B cell (primary cell): Measurements from ENCODE around the gene TOR1AIP2. TPM values are rescaled to one million over a fixed set of nuclear protein-coding genes. Genes with fewer than 3 reads are reported as not detected.

Experiments used
- ATAC-seq: fragments of 200-7000 bp; cut with Tn5 transposase; one replicate; pipeline ENCODE4 v1.10.0; 2021; ENCODE audit warnings: low read depth, mild to moderate bottlenecking, moderate number of reproducible peaks, moderate library complexity
- CTCF ChIA-PET: fragments of 350-600 bp; sonication (Branson Sonifier 250); formaldehyde crosslinking; loops from one replicate; lab custom pipeline; 2021; ENCODE audit warnings: antibody characterized with exemption, inconsistent platforms; lab: Charles Lee
- POLR2A ChIA-PET: fragments of 350-600 bp; sonication (Branson Sonifier 250); formaldehyde crosslinking; loops from one replicate; lab custom pipeline; 2021; ENCODE audit warnings: antibody characterized with exemption; lab: Charles Lee
- DNase-seq: peaks from one replicate; pipeline ENCODE4 v3.0.0; 2013
- H2AFZ ChIP-seq: 2 replicates; pipeline ENCODE4 v1.6.1; 2012; ENCODE audit warnings: mild to moderate bottlenecking, low read depth, low read length; ENCODE audit not compliant: insufficient read depth, poor library complexity, severe bottlenecking
- H3K27ac ChIP-seq, 2 donors: 1 replicate in 1 of 2; 2 replicates in 1 of 2; pipeline ENCODE4 v1.5.1; 2012 to 2013; ENCODE audit warnings: low read length in 2 of 2, mild to moderate bottlenecking in 2 of 2, moderate library complexity in 1 of 2
- H3K27me3 ChIP-seq, 4 experiments: fragments of 200-600 bp in 1 of 4; sonication (generic) in 1 of 4; replicated peaks in 1 of 4; 1 replicate in 2 of 4; 2 replicates in 2 of 4; pipeline versions ENCODE4 v1.6.1 to v1.7.0; 2013 to 2016; ENCODE audit warnings: low read length in 3 of 4, mild to moderate bottlenecking in 2 of 4, mixed read lengths in 1 of 4, moderate library complexity in 1 of 4; ENCODE audit not compliant: insufficient read depth in 4 of 4, control insufficient read depth in 3 of 4; ENCODE audit errors: control extremely low read depth in 1 of 4
- H3K36me3 ChIP-seq, 2 experiments: replicated peaks in 1 of 2; 1 replicate in 1 of 2; 2 replicates in 1 of 2; pipeline versions ENCODE4 v1.6.1 to v1.7.1; 2013; ENCODE audit warnings: low read length in 1 of 2; ENCODE audit not compliant: insufficient read depth in 2 of 2, control insufficient read depth in 1 of 2; ENCODE audit errors: control extremely low read depth in 1 of 2, extremely low read depth in 1 of 2
- H3K4me1 ChIP-seq, 2 donors: fragments of 200-600 bp in 1 of 2; sonication (generic) in 1 of 2; 1 replicate in 1 of 2; 2 replicates in 1 of 2; pipeline versions ENCODE4 v1.5.1 to v1.6.1; 2013 to 2017; ENCODE audit warnings: low read length in 2 of 2; ENCODE audit not compliant: control insufficient read depth in 2 of 2, insufficient read depth in 2 of 2
- H3K4me2 ChIP-seq: replicated peaks from 2 replicates; pipeline ENCODE3; 2012; ENCODE audit warnings: mild to moderate bottlenecking, low read depth, low read length; ENCODE audit not compliant: poor library complexity, severe bottlenecking
- H3K4me3 ChIP-seq, 5 experiments: fragments of 200-600 bp in 1 of 5; sonication (generic) in 1 of 5; 1 replicate in 3 of 5; 2 replicates in 2 of 5; pipeline versions ENCODE4 v1.5.1 to v1.7.0; 2011 to 2016; ENCODE audit warnings: low read length in 4 of 5, mild to moderate bottlenecking in 4 of 5, low read depth in 2 of 5, control low read depth in 1 of 5, moderate library complexity in 1 of 5; ENCODE audit not compliant: insufficient read depth in 1 of 5; ENCODE audit errors: control extremely low read depth in 1 of 5, extremely low read depth in 1 of 5
- H3K79me2 ChIP-seq: fragments of 200-600 bp; sonication (generic); one replicate; pipeline ENCODE4 v1.6.0; 2016; ENCODE audit warnings: low read length; ENCODE audit not compliant: control insufficient read depth, insufficient read depth
- H3K9ac ChIP-seq: fragments of 200-600 bp; sonication (generic); 2 replicates; pipeline ENCODE4 v1.6.1; 2017; ENCODE audit warnings: mild to moderate bottlenecking, low read length, moderate library complexity
- H3K9me3 ChIP-seq, 3 donors: one replicate each; pipeline versions ENCODE4 v1.6.1 to v1.7.1; 2013; ENCODE audit warnings: low read length in 2 of 3; ENCODE audit not compliant: control insufficient read depth in 2 of 3, insufficient read depth in 1 of 3; ENCODE audit errors: control extremely low read depth in 1 of 3
- H4K20me1 ChIP-seq: 2 replicates; pipeline ENCODE4 v1.6.0; 2012; ENCODE audit warnings: mild to moderate bottlenecking, low read length; ENCODE audit not compliant: insufficient read depth, control insufficient read depth, poor library complexity, severe bottlenecking
- H3K27ac Mint-ChIP-seq: one replicate; pipeline ENCODE4 v1.8.0; 2021; ENCODE audit warnings: mixed read lengths
- H3K27me3 Mint-ChIP-seq: one replicate; pipeline ENCODE4 v1.8.0; 2021; ENCODE audit warnings: mixed read lengths
- H3K4me1 Mint-ChIP-seq: one replicate; pipeline ENCODE4 v1.8.0; 2021; ENCODE audit warnings: mixed read lengths
- H3K4me3 Mint-ChIP-seq: one replicate; pipeline ENCODE4 v1.8.0; 2021; ENCODE audit warnings: mixed read lengths
- H3K9me3 Mint-ChIP-seq: one replicate; pipeline ENCODE4 v1.8.0; 2022; ENCODE audit warnings: mixed read lengths; ENCODE audit not compliant: insufficient read depth
- EZH2 ChIP-seq: IDR thresholded peaks from 2 replicates; pipeline ENCODE4 v1.6.1; 2012; ENCODE audit warnings: borderline replicate concordance, low read depth, mild to moderate bottlenecking, moderate library complexity, low read length; ENCODE audit not compliant: insufficient read depth, poor library complexity, severe bottlenecking
- WGBS: methylation state at CpG from one replicate; pipeline ENCODE4 v1.1.5; 2013; ENCODE audit warnings: missing lambda C conversion rate; ENCODE audit not compliant: insufficient coverage; 5-methylcytosine and 5-hydroxymethylcytosine counted together
- intact Hi-C: fragments of 100-400 bp; cut with micrococcal nuclease; formaldehyde crosslinking; loops from one replicate; pipeline ENCODE4 v1.10.0; 2022
- polyA plus RNA-seq: library from polyadenylated mRNA; depleted of rRNA; stranded (reverse); fragments of >200 nt; gene quantifications from 2 replicates; pipeline ENCODE4 v1.2.3, GENCODE V29; 2012
- total RNA-seq, 2 donors: library from RNA; stranded (reverse); fragments of 120-200 nt in 1 of 2; gene quantifications; 1 replicate in 1 of 2; 2 replicates in 1 of 2; pipeline versions ENCODE4 v1.2.3 to v1.2.4, GENCODE V29; 2013 to 2022
- TF ChIP-seq, protein P1 (sequence below): fragments of 200-600 bp; IDR thresholded peaks from one replicate; pipeline ENCODE4 v1.8.0; 2022; ENCODE audit warnings: antibody characterized with exemption, mild to moderate bottlenecking

The TOR1AIP2 gene
- total and polyA plus RNA-seq, 2 donors (not counting 1 experiment from before 2014, with no cell fraction given) = 13.6 to 54.4 TPM

DNA sequence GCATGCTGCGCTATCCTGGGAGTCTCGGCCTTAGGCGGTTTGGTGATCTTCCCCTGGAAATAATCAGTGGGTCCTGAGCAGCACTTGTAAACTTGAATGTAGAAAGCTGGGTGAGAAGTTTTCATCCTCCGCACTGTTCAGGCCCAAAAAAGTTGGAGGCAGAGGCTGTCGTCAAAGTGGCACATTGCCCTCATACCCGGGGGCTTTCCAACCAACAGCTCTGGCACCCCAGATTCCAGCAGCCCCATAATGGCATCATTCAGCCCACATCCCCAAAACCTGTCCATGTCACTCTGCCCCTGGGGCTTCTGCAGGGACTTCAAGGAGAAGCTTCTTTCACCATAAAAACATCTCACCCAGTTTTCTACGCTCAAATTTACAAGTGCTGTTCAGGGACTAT, 59.3 kb downstream of the TOR1AIP2 start:
- WGBS = 98% methylated on average over 6 of the region's 7 CpGs
- Histone ChIP-seq H3K9me3 (no peaks in the 10 kb centered on the region), H3K4me2 (no peak overlapping the region), H3K4me1 (peaks cover 12 to 18% of the 10 kb centered on the region in 2 donors), H3K9ac (no peak overlapping the region), H3K36me3 (no peaks in the 10 kb centered on the region), H2AFZ (no peak overlapping the region), H4K20me1 (no peaks in the 10 kb centered on the region), H3K27ac (no peak overlapping the region), H3K79me2 (no peaks in the 10 kb centered on the region), H3K27me3 (peaks cover 0 to 11% (median 3%) of the 10 kb centered on the region in 4 experiments), H3K4me3 (no peak overlapping the region)
- ChIA-PET CTCF (interaction anchor here (0.8 to 7.4 kb wide), 5 partner anchors 8 to 1507 kb away, joined by 4 to 77 read pairs (median 4); no protein-coding TSS in a partner anchor), POLR2A (no interaction called here)
- H3K27me3 Mint-ChIP-seq = peaks cover 12% of the 10 kb centered on the region
- H3K4me1 Mint-ChIP-seq = peaks cover 16% of the 10 kb centered on the region
- TF ChIP-seq, protein P1, sequence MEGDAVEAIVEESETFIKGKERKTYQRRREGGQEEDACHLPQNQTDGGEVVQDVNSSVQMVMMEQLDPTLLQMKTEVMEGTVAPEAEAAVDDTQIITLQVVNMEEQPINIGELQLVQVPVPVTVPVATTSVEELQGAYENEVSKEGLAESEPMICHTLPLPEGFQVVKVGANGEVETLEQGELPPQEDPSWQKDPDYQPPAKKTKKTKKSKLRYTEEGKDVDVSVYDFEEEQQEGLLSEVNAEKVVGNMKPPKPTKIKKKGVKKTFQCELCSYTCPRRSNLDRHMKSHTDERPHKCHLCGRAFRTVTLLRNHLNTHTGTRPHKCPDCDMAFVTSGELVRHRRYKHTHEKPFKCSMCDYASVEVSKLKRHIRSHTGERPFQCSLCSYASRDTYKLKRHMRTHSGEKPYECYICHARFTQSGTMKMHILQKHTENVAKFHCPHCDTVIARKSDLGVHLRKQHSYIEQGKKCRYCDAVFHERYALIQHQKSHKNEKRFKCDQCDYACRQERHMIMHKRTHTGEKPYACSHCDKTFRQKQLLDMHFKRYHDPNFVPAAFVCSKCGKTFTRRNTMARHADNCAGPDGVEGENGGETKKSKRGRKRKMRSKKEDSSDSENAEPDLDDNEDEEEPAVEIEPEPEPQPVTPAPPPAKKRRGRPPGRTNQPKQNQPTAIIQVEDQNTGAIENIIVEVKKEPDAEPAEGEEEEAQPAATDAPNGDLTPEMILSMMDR = no peak
- TF ChIP-seq EZH2 = no peak
- DNase-seq (no peak), ATAC-seq (no peak)
- H3K4me3 Mint-ChIP-seq = no peak overlapping the region
- intact Hi-C loops = no loop called here
- H3K9me3 Mint-ChIP-seq = no peaks in the 10 kb centered on the region
- H3K27ac Mint-ChIP-seq = no peak overlapping the region

DNA sequence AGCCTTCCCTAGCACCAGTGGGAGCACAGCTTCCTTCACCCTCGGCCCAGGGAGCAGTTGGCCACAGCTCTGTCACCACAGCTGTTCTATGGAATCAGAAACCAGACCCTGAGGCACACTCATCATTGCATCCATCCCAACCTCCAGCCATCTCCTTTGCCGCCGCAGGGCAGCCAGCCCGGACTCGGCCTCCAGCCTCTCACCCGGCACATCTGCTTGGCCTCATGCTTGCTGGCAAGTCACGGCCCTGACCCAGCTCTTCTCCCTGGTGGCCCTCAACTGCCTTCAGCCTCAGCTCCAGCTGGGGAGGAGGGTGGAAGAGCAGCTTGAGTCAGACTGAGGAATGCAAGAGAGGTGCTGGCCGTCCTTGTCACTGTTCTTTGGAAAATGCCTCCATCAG, 59.8 kb downstream of the TOR1AIP2 start:
- no peak overlapping the region for H3K4me3 Mint-ChIP-seq

More for the DNA sequence above, 59.8 kb downstream of the TOR1AIP2 start:
- TF ChIP-seq, protein P1 = no peak
- no peak for TF ChIP-seq EZH2
- Histone ChIP-seq H3K4me1 (peaks cover 12 to 18% of the 10 kb centered on the region in 2 donors), H3K9ac (no peak overlapping the region), H3K4me3 (no peak overlapping the region), H3K9me3 (no peaks in the 10 kb centered on the region), H3K36me3 (no peaks in the 10 kb centered on the region), H3K79me2 (no peaks in the 10 kb centered on the region), H3K27ac (no peak overlapping the region), H2AFZ (no peak overlapping the region), H3K27me3 (peaks cover 0 to 11% (median 5%) of the 10 kb centered on the region in 4 experiments), H4K20me1 (no peaks in the 10 kb centered on the region), H3K4me2 (no peak overlapping the region)
- Mint-ChIP-seq H3K9me3 (no peaks in the 10 kb centered on the region), H3K27me3 (peaks cover 12% of the 10 kb centered on the region), H3K27ac (no peak overlapping the region), H3K4me1 (peaks cover 16% of the 10 kb centered on the region)
- ChIA-PET CTCF (interaction anchor here (1.4 to 7.4 kb wide), 5 partner anchors 8 to 112 kb away, joined by 3 to 77 read pairs (median 4); no protein-coding TSS in a partner anchor), POLR2A (interaction anchor here (0.6 kb wide), 1 partner anchor 1010 kb away, joined by 3 read pairs; no protein-coding TSS in a partner anchor)
- no peak for DNase-seq
- intact Hi-C loops = no loop called here
- 94% methylated on average over 8 of the region's 8 CpGs for WGBS
- no peak for ATAC-seq
